Endodermal cell (in vitro differentiated cells): ENCODE data around the gene HRK. TPM values are rescaled to one million over a fixed set of nuclear protein-coding genes. Genes with fewer than 3 reads are reported as not detected.

Experiments used
- DNase-seq: peaks from one replicate; pipeline ENCODE4 v3.0.0-alpha.2; 2017
- H3K27ac ChIP-seq: 2 replicates; pipeline ENCODE4 v1.5.1; 2013; ENCODE audit warnings: mild to moderate bottlenecking, low read depth, low read length, moderate library complexity
- H3K27me3 ChIP-seq: 2 replicates; pipeline ENCODE4 v1.6.1; 2013; ENCODE audit warnings: mild to moderate bottlenecking, low read length, moderate library complexity; ENCODE audit not compliant: insufficient read depth, control insufficient read depth, poor library complexity, severe bottlenecking
- H3K36me3 ChIP-seq: 2 replicates; pipeline ENCODE4 v1.7.0; 2013; ENCODE audit warnings: mild to moderate bottlenecking, low read length, moderate library complexity; ENCODE audit not compliant: control insufficient read depth, insufficient read depth
- H3K4me1 ChIP-seq: one replicate; pipeline ENCODE4 v1.7.0; 2013; ENCODE audit warnings: low read length; ENCODE audit not compliant: control insufficient read depth, insufficient read depth
- H3K4me3 ChIP-seq: 2 replicates; pipeline ENCODE4 v1.5.1; 2013; ENCODE audit warnings: mild to moderate bottlenecking, low read length, moderate library complexity
- H3K9ac ChIP-seq: 2 replicates; pipeline ENCODE4 v1.6.1; 2013; ENCODE audit warnings: mild to moderate bottlenecking, low read length, moderate library complexity; ENCODE audit not compliant: poor library complexity, severe bottlenecking; ENCODE audit errors: extremely low read depth
- H3K9me3 ChIP-seq: 2 replicates; pipeline ENCODE4 v1.6.1; 2013; ENCODE audit warnings: mild to moderate bottlenecking, low read length, moderate library complexity; ENCODE audit not compliant: control insufficient read depth
- H3K27ac Mint-ChIP-seq: 2 replicates; pipeline ENCODE4 v1.8.0; 2020; ENCODE audit warnings: mixed read lengths
- H3K27me3 Mint-ChIP-seq: 2 replicates; pipeline ENCODE4 v1.8.0; 2021; ENCODE audit warnings: mild to moderate bottlenecking, mixed read lengths; ENCODE audit not compliant: insufficient read depth
- H3K36me3 Mint-ChIP-seq: 2 replicates; pipeline ENCODE4 v1.8.0; 2020; ENCODE audit warnings: low read depth, mixed read lengths
- H3K4me1 Mint-ChIP-seq: 2 replicates; pipeline ENCODE4 v1.8.0; 2020; ENCODE audit warnings: mixed read lengths
- H3K4me3 Mint-ChIP-seq: 2 replicates; pipeline ENCODE4 v1.8.0; 2020; ENCODE audit warnings: mild to moderate bottlenecking, moderate library complexity, mixed read lengths
- H3K9me3 Mint-ChIP-seq: 2 replicates; pipeline ENCODE4 v1.8.0; 2020; ENCODE audit warnings: mild to moderate bottlenecking, mixed read lengths
- CTCF ChIP-seq: fragments of 200-600 bp; sonication (generic); conservative IDR thresholded peaks from 2 replicates; pipeline ENCODE4 v1.5.0; 2021; ENCODE audit warnings: antibody characterized with exemption, mild to moderate bottlenecking
- WGBS, 2 experiments: methylation state at CpG; one replicate each; pipeline versions ENCODE4 v1.1.5 to v1.1.7; 2013; ENCODE audit warnings: missing lambda C conversion rate in 2 of 2, mixed read lengths in 1 of 2; ENCODE audit not compliant: insufficient coverage in 1 of 2, insufficient read length in 1 of 2; 5-methylcytosine and 5-hydroxymethylcytosine counted together
- total RNA-seq, 2 donors: library from RNA; stranded (reverse); fragmentation: NEBNext Ultra II Directional in 1 of 2; extraction: Animal tissue kit (Norgen Biotek cat#: 25700) in 1 of 2; gene quantifications; 2 replicates in 1 of 2; 3 replicates in 1 of 2; pipeline ENCODE4 v1.2.1, GENCODE V29; 2021

The HRK gene
- total RNA-seq, 2 donors from 2014 or later: 1.4 to 1.6 TPM

DNA sequence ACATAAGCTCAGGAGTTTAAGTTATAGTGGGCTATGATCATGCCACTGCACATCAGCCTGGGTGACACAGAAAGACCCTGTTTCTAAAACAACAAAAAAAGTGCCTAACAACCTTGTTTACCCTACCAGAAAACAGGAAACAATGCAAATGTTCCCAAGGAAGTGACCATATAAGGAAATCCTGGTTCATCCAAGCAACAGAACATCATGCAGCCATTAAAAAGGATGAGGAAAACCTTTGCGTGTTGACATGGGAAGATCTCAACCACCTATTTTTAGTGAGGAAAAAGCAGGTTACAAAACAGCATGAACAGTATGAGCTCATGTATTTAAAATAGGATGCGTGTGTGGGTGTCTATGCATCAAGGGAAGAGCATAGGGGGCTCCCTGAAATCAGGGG, 13.7 kb downstream of the HRK start:
- Histone ChIP-seq H3K36me3 (no peaks in the 10 kb centered on the region), H3K9ac (no peak overlapping the region), H3K27ac (no peak overlapping the region), H3K9me3 (no peaks in the 10 kb centered on the region), H3K27me3 (no peaks in the 10 kb centered on the region), H3K4me3 (no peak overlapping the region), H3K4me1 (peaks cover 8% of the 10 kb centered on the region)
- Mint-ChIP-seq H3K36me3 (no peaks in the 10 kb centered on the region), H3K4me1 (peaks cover 9% of the 10 kb centered on the region), H3K27me3 (peaks cover 5% of the 10 kb centered on the region), H3K4me3 (no peak overlapping the region), H3K27ac (no peak overlapping the region), H3K9me3 (no peaks in the 10 kb centered on the region)
- DNase-seq: no peak
- 92 to 100% methylated on average over 1 to 2 of the region's 2 CpGs for WGBS, 2 experiments
- TF ChIP-seq CTCF: no peak

- H3K4me3 Mint-ChIP-seq: no peak overlapping the region
- no peaks in the 10 kb centered on the region for H3K9me3 ChIP-seq
- H3K36me3 Mint-ChIP-seq: no peaks in the 10 kb centered on the region
- no peak overlapping the region for H3K9ac ChIP-seq
- no peak overlapping the region for H3K4me3 ChIP-seq
- H3K27me3 ChIP-seq: no peaks in the 10 kb centered on the region
- no peak overlapping the region for H3K27ac ChIP-seq
- peaks cover 8% of the 10 kb centered on the region for H3K4me1 ChIP-seq
- no peaks in the 10 kb centered on the region for H3K9me3 Mint-ChIP-seq
- no peak for DNase-seq
- TF ChIP-seq CTCF: no peak
- H3K27ac Mint-ChIP-seq: no peak overlapping the region
- no peaks in the 10 kb centered on the region for H3K36me3 ChIP-seq
- H3K4me1 Mint-ChIP-seq: peaks cover 9% of the 10 kb centered on the region
- H3K27me3 Mint-ChIP-seq: no peaks in the 10 kb centered on the region
- 89 to 92% methylated on average over 10 to 13 of the region's 13 CpGs for WGBS, 2 experiments
These were observed 16.7 kb downstream of the HRK start for GRCh38 chr12:116864371-116865160.

DNA sequence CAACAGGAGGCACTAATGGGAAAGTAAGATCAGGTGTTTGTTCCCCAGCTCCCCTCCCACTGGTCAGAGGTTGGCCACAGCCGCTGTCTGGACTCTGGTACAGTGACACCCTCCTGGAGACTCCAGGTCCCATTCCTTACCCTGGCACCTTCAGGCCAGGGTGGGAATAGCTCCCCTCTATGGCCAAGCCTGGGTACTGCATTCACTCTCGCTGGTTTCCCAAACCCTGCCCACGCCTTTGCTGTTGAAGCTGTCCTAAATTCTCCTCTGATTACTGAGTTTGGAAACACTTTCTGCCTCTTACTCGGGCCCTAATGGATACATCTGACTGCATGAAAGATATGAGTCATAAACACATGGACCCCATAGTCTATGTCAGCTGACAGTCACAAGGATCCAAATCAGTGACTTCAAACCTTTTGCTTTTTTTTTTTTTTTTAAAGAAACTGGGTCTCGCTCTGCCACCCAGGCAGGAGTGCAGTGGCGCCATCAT, 17.9 kb downstream of the HRK start:
- H3K9me3 ChIP-seq: no peaks in the 10 kb centered on the region
- H3K27me3 ChIP-seq: no peaks in the 10 kb centered on the region
- H3K9ac ChIP-seq: no peak overlapping the region
- peak; percentile 95 for TF ChIP-seq CTCF
- H3K36me3 Mint-ChIP-seq: no peaks in the 10 kb centered on the region
- no peak overlapping the region for H3K4me3 Mint-ChIP-seq
- H3K4me1 ChIP-seq: peaks cover 8% of the 10 kb centered on the region
- WGBS, 2 experiments: 69% methylated on average over 4 to 6 of the region's 6 CpGs
- H3K4me3 ChIP-seq: no peak overlapping the region
- H3K27me3 Mint-ChIP-seq: no peaks in the 10 kb centered on the region
- no peaks in the 10 kb centered on the region for H3K9me3 Mint-ChIP-seq
- peak; percentile 96 for DNase-seq
- peaks cover 9% of the 10 kb centered on the region for H3K4me1 Mint-ChIP-seq
- H3K27ac ChIP-seq: no peak overlapping the region
- no peak overlapping the region for H3K27ac Mint-ChIP-seq
- no peaks in the 10 kb centered on the region for H3K36me3 ChIP-seq
